BE2C (cell line): ENCODE measurements around the gene MYO9B.

Experiments
- DNase-seq: peaks from one replicate; pipeline ENCODE4 v3.0.0-alpha.2; 2020
- H3K27me3 ChIP-seq: fragments of 250-450 bp; sonication (Bioruptor Pico); 2 replicates; pipeline ENCODE4 v1.5.1; 2020; ENCODE audit warnings: mild to moderate bottlenecking
- H3K36me3 ChIP-seq: fragments of 250-450 bp; sonication (Bioruptor Pico); 2 replicates; pipeline ENCODE4 v1.5.1; 2020; ENCODE audit warnings: mild to moderate bottlenecking
- H3K4me1 ChIP-seq: fragments of 250-450 bp; sonication (Bioruptor Pico); 2 replicates; pipeline ENCODE4 v1.5.1; 2020
- H3K4me3 ChIP-seq: 2 replicates; pipeline ENCODE4 v1.5.1; 2011; ENCODE audit warnings: low read depth, low read length
- H3K9me3 ChIP-seq: fragments of 250-450 bp; sonication (Bioruptor Pico); 2 replicates; pipeline ENCODE4 v1.5.1; 2020
- CTCF ChIP-seq: IDR thresholded peaks from 2 replicates; pipeline ENCODE4 v1.5.1; 2012; ENCODE audit warnings: mild to moderate bottlenecking, low read depth, low read length

Gene MYO9B

GRCh38 chr19:17108453-17108784 is 32.8 kb downstream of the MYO9B start:
- TF ChIP-seq CTCF, result no peak
- Histone ChIP-seq H3K27me3 (no peaks in the 10 kb centered on the region), H3K9me3 (no peaks in the 10 kb centered on the region), H3K4me1 (peaks cover 13% of the 10 kb centered on the region), H3K36me3 (0 out of 2 replicates have a peak, but pooled peaks cover under 1% of the 10 kb centered on the region), H3K4me3 (no peak overlapping the region)
- no peak for DNase-seq

- H3K9me3 ChIP-seq, result no peaks in the 10 kb centered on the region
Measured at GRCh38 chr19:17109300-17109699, 33.7 kb downstream of the MYO9B start.

GRCh38 chr19:17109962-17110598 is 34.5 kb downstream of the MYO9B start:
- no peaks in the 10 kb centered on the region for H3K9me3 ChIP-seq
- no peak for TF ChIP-seq CTCF
- DNase-seq, result no peak
- peaks cover 13% of the 10 kb centered on the region for H3K4me1 ChIP-seq
- H3K36me3 ChIP-seq, result no peaks in the 10 kb centered on the region
- H3K27me3 ChIP-seq, result no peaks in the 10 kb centered on the region
- no peak overlapping the region for H3K4me3 ChIP-seq

More at GRCh38 chr19:17109300-17109699, 33.7 kb downstream of the MYO9B start:
- no peaks in the 10 kb centered on the region for H3K36me3 ChIP-seq
- no peaks in the 10 kb centered on the region for H3K27me3 ChIP-seq
- no peak for TF ChIP-seq CTCF
- no peak overlapping the region for H3K4me3 ChIP-seq
- no peak for DNase-seq
- H3K4me1 ChIP-seq, result peaks cover 13% of the 10 kb centered on the region

- H3K4me1 ChIP-seq, result peaks cover 13% of the 10 kb centered on the region
- H3K36me3 ChIP-seq, result no peaks in the 10 kb centered on the region
- no peak overlapping the region for H3K4me3 ChIP-seq
- TF ChIP-seq CTCF, result no peak
- DNase-seq, result no peak
- H3K9me3 ChIP-seq, result no peaks in the 10 kb centered on the region
- H3K27me3 ChIP-seq, result no peaks in the 10 kb centered on the region
Measured at GRCh38 chr19:17110599-17110966, 35.0 kb downstream of the MYO9B start.

GRCh38 chr19:17111766-17112165 is 36.2 kb downstream of the MYO9B start:
- Histone ChIP-seq H3K9me3 (no peaks in the 10 kb centered on the region), H3K27me3 (no peaks in the 10 kb centered on the region), H3K4me1 (peaks cover 19% of the 10 kb centered on the region), H3K36me3 (no peaks in the 10 kb centered on the region), H3K4me3 (no peak overlapping the region)
- no peak for DNase-seq
- TF ChIP-seq CTCF, result no peak

- Histone ChIP-seq H3K36me3 (no peaks in the 10 kb centered on the region), H3K4me1 (peaks cover 23% of the 10 kb centered on the region), H3K4me3 (no peak overlapping the region), H3K27me3 (no peaks in the 10 kb centered on the region), H3K9me3 (no peaks in the 10 kb centered on the region)
- no peak for TF ChIP-seq CTCF
- no peak for DNase-seq
Measured at GRCh38 chr19:17112271-17112670, 36.7 kb downstream of the MYO9B start.
